ENCODE results near the gene SLC45A2.

The SLC45A2 gene

DNA sequence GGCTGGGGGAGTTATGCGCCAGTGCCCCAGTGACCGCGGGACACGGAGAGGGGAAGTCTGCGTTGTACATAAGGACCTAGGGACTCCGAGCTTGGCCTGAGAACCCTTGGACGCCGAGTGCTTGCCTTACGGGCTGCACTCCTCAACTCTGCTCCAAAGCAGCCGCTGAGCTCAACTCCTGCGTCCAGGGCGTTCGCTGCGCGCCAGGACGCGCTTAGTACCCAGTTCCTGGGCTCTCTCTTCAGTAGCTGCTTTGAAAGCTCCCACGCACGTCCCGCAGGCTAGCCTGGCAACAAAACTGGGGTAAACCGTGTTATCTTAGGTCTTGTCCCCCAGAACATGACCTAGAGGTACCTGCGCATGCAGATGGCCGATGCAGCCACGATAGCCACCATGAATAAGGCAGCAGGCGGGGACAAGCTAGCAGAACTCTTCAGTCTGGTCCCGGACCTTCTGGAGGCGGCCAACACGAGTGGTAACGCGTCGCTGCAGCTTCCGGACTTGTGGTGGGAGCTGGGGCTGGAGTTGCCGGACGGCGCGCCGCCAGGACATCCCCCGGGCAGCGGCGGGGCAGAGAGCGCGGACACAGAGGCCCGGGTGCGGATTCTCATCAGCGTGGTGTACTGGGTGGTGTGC lies 48.0 kb downstream of the SLC45A2 start, which contains the start of gene RXFP3:
TSS of gene RXFP3 (plus strand) at position 6 of the 636 bp plus-strand sequence. CDS start at position 361, 355 bp downstream.
- no peak for TF ChIP-seq EZH2phosphoT487 (conservative IDR thresholded peaks at IDR 0.05; ENCODE audit: low read length)
- TF ChIP-seq, protein P1, sequence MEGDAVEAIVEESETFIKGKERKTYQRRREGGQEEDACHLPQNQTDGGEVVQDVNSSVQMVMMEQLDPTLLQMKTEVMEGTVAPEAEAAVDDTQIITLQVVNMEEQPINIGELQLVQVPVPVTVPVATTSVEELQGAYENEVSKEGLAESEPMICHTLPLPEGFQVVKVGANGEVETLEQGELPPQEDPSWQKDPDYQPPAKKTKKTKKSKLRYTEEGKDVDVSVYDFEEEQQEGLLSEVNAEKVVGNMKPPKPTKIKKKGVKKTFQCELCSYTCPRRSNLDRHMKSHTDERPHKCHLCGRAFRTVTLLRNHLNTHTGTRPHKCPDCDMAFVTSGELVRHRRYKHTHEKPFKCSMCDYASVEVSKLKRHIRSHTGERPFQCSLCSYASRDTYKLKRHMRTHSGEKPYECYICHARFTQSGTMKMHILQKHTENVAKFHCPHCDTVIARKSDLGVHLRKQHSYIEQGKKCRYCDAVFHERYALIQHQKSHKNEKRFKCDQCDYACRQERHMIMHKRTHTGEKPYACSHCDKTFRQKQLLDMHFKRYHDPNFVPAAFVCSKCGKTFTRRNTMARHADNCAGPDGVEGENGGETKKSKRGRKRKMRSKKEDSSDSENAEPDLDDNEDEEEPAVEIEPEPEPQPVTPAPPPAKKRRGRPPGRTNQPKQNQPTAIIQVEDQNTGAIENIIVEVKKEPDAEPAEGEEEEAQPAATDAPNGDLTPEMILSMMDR (IDR thresholded peaks at IDR 0.05; ENCODE audit: insufficient read depth, low read length, poor library complexity, severe bottlenecking) = no peak
- no peaks in the 10 kb centered on the region for H3K36me3 ChIP-seq (ENCODE audit: low read length)
- H3K9me2 ChIP-seq (replicated peaks; ENCODE audit: insufficient read depth, low read length) = no peaks in the 10 kb centered on the region
- H4K20me1 ChIP-seq (ENCODE audit: low read depth, low read length) = no peaks in the 10 kb centered on the region
- no peak within 1 kb of the TSS for H3K9ac ChIP-seq (ENCODE audit: low read length)
- H3K27ac ChIP-seq (ENCODE audit: low read depth, low read length) = no peak within 1 kb of the TSS
- H2AFZ ChIP-seq (ENCODE audit: low read depth, low read length, severe bottlenecking) = no peak within 1 kb of the TSS
- no peaks in the 10 kb centered on the region for H3K27me3 ChIP-seq (ENCODE audit: low read length)
- H3K4me2 ChIP-seq (ENCODE audit: low read depth, low read length, poor library complexity, severe bottlenecking) = no peak within 1 kb of the TSS
- H3F3A ChIP-seq (ENCODE audit: insufficient read depth) = no peaks in the 10 kb centered on the region
- H3K4me3 ChIP-seq (ENCODE audit: insufficient read depth, low read length, poor library complexity, severe bottlenecking) = no peak within 1 kb of the TSS
- no peaks in the 10 kb centered on the region for H3K9me3 ChIP-seq (ENCODE audit: insufficient read depth, low read length)
- H3K79me2 ChIP-seq (ENCODE audit: insufficient read depth, low read length) = no peaks in the 10 kb centered on the region

DNA sequence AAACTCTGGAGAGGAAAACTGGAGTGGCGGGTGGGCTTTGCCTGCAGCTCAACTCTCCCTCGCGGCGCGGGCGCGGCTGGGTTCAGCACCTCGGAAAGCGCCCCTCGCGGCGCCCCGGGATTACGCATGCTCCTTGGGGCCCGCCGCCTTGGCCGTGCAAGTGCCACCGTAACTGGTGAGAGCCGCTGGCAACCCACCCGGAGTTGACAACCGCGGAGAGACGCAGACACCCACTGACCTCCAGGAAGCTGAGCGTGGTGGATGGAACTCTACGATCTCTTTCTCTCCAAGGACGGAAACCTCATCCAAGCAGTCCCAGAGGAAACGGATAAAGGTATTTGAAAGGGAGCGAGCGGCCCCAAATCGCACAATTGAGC lies 48.5 kb downstream of the SLC45A2 start:
- no peaks in the 10 kb centered on the region for H4K20me1 ChIP-seq (ENCODE audit: low read depth, low read length)
- H3K27me3 ChIP-seq (ENCODE audit: low read length) = no peaks in the 10 kb centered on the region
- no peak overlapping the region for H3K27ac ChIP-seq (ENCODE audit: low read depth, low read length)
- H2AFZ ChIP-seq (ENCODE audit: low read depth, low read length, severe bottlenecking) = no peak overlapping the region
- no peaks in the 10 kb centered on the region for H3K79me2 ChIP-seq (ENCODE audit: insufficient read depth, low read length)
- H3K36me3 ChIP-seq (ENCODE audit: low read length) = no peaks in the 10 kb centered on the region
- no peak overlapping the region for H3K4me2 ChIP-seq (ENCODE audit: low read depth, low read length, poor library complexity, severe bottlenecking)
- H3K9me3 ChIP-seq (ENCODE audit: insufficient read depth, low read length) = no peaks in the 10 kb centered on the region
- no peaks in the 10 kb centered on the region for H3F3A ChIP-seq (ENCODE audit: insufficient read depth)
- H3K4me3 ChIP-seq (ENCODE audit: insufficient read depth, low read length, poor library complexity, severe bottlenecking) = no peak overlapping the region
- no peaks in the 10 kb centered on the region for H3K9me2 ChIP-seq (replicated peaks; ENCODE audit: insufficient read depth, low read length)
- H3K9ac ChIP-seq (ENCODE audit: low read length) = no peak overlapping the region
- TF ChIP-seq, protein P1 (IDR thresholded peaks at IDR 0.05; ENCODE audit: insufficient read depth, low read length, poor library complexity, severe bottlenecking) = no peak
- no peak for TF ChIP-seq EZH2phosphoT487 (conservative IDR thresholded peaks at IDR 0.05; ENCODE audit: low read length)

DNA sequence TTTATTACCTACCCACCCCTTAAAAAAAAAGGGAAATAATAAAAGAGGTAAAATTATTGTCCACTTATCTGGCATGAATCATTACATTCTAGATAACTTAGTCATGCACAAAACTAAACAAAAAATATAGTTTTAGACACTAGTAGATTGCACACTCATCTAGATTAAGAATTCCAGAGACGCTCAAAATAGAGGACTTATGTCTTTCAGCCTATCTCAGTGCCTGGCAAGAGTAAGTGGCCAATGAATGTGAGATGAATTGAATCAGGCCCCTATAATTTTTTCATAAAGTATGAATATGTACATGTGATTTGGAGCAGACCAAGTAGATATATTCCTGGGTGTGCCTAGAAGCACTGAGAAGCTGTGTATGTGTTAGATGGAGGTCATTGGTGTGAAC lies 50.3 kb downstream of the SLC45A2 start:
- Histone ChIP-seq H3K9ac (ENCODE audit: low read length) (no peak overlapping the region), H3K4me2 (ENCODE audit: low read depth, low read length, poor library complexity, severe bottlenecking) (no peak overlapping the region), H3K9me2 (replicated peaks; ENCODE audit: insufficient read depth, low read length) (no peaks in the 10 kb centered on the region), H3F3A (ENCODE audit: insufficient read depth) (no peaks in the 10 kb centered on the region), H3K79me2 (ENCODE audit: insufficient read depth, low read length) (no peaks in the 10 kb centered on the region), H3K36me3 (ENCODE audit: low read length) (no peaks in the 10 kb centered on the region), H3K9me3 (ENCODE audit: insufficient read depth, low read length) (no peaks in the 10 kb centered on the region), H4K20me1 (ENCODE audit: low read depth, low read length) (no peaks in the 10 kb centered on the region), H3K27ac (ENCODE audit: low read depth, low read length) (no peak overlapping the region), H2AFZ (ENCODE audit: low read depth, low read length, severe bottlenecking) (no peak overlapping the region), H3K4me3 (ENCODE audit: insufficient read depth, low read length, poor library complexity, severe bottlenecking) (no peak overlapping the region), H3K27me3 (ENCODE audit: low read length) (no peaks in the 10 kb centered on the region)
- TF ChIP-seq, protein P1 (IDR thresholded peaks at IDR 0.05; ENCODE audit: insufficient read depth, low read length, poor library complexity, severe bottlenecking) = no peak
- no peak for TF ChIP-seq EZH2phosphoT487 (conservative IDR thresholded peaks at IDR 0.05; ENCODE audit: low read length)
